Measurements from ENCODE around the gene MARS1.
"Not testable (repeated sequence)": the region's sequence is repeated elsewhere in the genome, so short reads cannot be mapped to it uniquely, and the experiment has no call there.

Gene MARS1

DNA sequence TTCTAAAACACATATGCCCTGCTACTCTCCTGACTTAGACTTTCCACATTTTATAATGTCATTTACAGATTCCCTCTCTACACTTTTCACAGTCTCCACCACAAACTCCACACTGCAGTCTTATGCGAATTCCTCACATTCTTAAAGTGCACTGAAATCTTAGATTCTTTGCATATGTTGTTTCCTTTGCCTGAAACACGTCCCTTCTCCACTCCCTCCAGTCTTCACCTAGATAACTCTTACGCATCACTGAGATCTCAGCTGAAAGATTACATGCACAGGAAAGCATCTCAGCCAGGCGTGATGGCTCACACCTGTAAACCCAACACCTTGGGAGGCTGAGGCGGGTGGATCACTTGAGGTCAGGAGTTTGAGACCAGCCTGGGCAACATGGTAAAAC is 4.4 kb upstream of the MARS1 start:
- ATAC-seq (replicated peaks) (no peak), DNase-seq (no peak)
- peaks cover 5 to 20% of the 10 kb centered on the region in 2 donors for H3K36me3 Mint-ChIP-seq
- H3K4me1 Mint-ChIP-seq: peaks cover 38 to 50% of the 10 kb centered on the region in 2 donors
- peak overlapping the region; percentile 1 for H3K27ac Mint-ChIP-seq
- H3K9me3 Mint-ChIP-seq: no peaks in the 10 kb centered on the region
- no peak overlapping the region for H3K4me3 Mint-ChIP-seq
- no peaks in the 10 kb centered on the region for H3K27me3 Mint-ChIP-seq

DNA sequence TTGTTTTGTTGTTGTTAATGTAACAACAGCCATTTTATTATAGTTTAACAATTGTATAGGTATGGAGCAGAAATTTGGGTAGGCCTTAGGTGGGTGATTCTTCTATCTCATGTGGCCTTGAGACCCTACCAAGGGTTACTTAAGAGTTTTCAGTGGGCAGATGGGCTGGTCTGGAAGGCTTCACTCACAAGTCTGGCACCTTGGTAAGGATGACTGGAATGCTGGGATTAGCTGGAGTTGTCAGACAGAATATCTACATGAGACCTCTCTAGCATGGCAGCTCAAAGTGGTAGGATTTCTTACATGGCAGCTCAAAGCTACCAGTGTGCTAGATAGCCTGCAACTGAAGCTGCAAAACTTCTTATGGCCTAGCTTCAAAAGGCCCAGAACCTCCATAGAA is 2.2 kb upstream of the MARS1 start:
- Mint-ChIP-seq H3K9me3 (no peaks in the 10 kb centered on the region), H3K4me1 (peaks cover 26 to 39% of the 10 kb centered on the region in 2 donors), H3K36me3 (peaks cover 16 to 36% of the 10 kb centered on the region in 2 donors), H3K27me3 (no peaks in the 10 kb centered on the region), H3K27ac (no peak overlapping the region), H3K4me3 (no peak overlapping the region)
- ATAC-seq (replicated peaks) (no peak), DNase-seq (no peak)

GRCh38 chr12:57487055-57487596 is 742 bp upstream of the MARS1 start:
- H3K27me3 Mint-ChIP-seq: no peaks in the 10 kb centered on the region
- peak overlapping the region; percentile 42 for H3K27ac Mint-ChIP-seq
- H3K36me3 Mint-ChIP-seq: peaks cover 26 to 38% of the 10 kb centered on the region in 2 donors
- no peaks in the 10 kb centered on the region for H3K9me3 Mint-ChIP-seq
- peaks cover 18 to 33% of the 10 kb centered on the region in 2 donors for H3K4me1 Mint-ChIP-seq
- ATAC-seq (replicated peaks) (no peak), DNase-seq (no peak)
- peak overlapping the region; percentile 96 to 98 for H3K4me3 Mint-ChIP-seq

GRCh38 chr12:57488402-57489156 is 711 bp downstream of the MARS1 start:
- peaks cover 16 to 26% of the 10 kb centered on the region in 2 donors for H3K4me1 Mint-ChIP-seq
- DNase-seq (no peak), ATAC-seq (replicated peaks) (no peak)
- H3K4me3 Mint-ChIP-seq: peak overlapping the region; percentile 96 to 98
- peak overlapping the region; percentile 95 for H3K27ac Mint-ChIP-seq
- no peaks in the 10 kb centered on the region for H3K9me3 Mint-ChIP-seq
- no peaks in the 10 kb centered on the region for H3K27me3 Mint-ChIP-seq
- H3K36me3 Mint-ChIP-seq: peaks cover 32 to 46% of the 10 kb centered on the region in 2 donors

DNA sequence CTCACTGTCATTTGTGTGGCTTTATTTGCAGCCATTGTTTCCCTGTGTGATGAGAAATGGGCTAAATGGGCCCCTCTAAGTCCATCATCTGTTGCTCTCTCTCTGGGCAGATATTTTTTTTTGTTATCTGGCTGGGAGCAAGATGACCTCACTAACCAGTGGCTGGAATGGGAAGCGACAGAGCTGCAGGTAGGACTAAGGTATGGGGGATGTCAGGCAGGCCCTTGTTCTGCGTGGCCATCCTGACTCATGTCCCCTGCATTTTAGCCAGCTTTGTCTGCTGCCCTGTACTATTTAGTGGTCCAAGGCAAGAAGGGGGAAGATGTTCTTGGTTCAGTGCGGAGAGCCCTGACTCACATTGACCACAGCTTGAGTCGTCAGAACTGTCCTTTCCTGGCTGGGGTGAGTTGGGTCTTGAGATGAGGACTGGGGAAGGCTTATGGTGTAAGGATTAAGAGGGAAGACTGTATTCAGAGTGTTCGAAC is 1.3 kb downstream of the MARS1 start:
- ATAC-seq (replicated peaks) (no peak), DNase-seq (no peak)
- H3K27me3 Mint-ChIP-seq: no peaks in the 10 kb centered on the region
- H3K36me3 Mint-ChIP-seq: peaks cover 35 to 46% of the 10 kb centered on the region in 2 donors
- H3K4me1 Mint-ChIP-seq: peaks cover 15 to 25% of the 10 kb centered on the region in 2 donors
- peak overlapping the region; percentile 95 for H3K27ac Mint-ChIP-seq
- H3K9me3 Mint-ChIP-seq: no peaks in the 10 kb centered on the region
- H3K4me3 Mint-ChIP-seq: peak overlapping the region; percentile 96 to 98

GRCh38 chr12:57490126-57490525 is 2.3 kb downstream of the MARS1 start:
- Mint-ChIP-seq H3K4me1 (peaks cover 15 to 25% of the 10 kb centered on the region in 2 donors), H3K9me3 (no peaks in the 10 kb centered on the region), H3K36me3 (peaks cover 37 to 46% of the 10 kb centered on the region in 2 donors), H3K4me3 (no peak overlapping the region), H3K27ac (no peak overlapping the region), H3K27me3 (no peaks in the 10 kb centered on the region)
- DNase-seq: no peak
- no peak for ATAC-seq (replicated peaks)

DNA sequence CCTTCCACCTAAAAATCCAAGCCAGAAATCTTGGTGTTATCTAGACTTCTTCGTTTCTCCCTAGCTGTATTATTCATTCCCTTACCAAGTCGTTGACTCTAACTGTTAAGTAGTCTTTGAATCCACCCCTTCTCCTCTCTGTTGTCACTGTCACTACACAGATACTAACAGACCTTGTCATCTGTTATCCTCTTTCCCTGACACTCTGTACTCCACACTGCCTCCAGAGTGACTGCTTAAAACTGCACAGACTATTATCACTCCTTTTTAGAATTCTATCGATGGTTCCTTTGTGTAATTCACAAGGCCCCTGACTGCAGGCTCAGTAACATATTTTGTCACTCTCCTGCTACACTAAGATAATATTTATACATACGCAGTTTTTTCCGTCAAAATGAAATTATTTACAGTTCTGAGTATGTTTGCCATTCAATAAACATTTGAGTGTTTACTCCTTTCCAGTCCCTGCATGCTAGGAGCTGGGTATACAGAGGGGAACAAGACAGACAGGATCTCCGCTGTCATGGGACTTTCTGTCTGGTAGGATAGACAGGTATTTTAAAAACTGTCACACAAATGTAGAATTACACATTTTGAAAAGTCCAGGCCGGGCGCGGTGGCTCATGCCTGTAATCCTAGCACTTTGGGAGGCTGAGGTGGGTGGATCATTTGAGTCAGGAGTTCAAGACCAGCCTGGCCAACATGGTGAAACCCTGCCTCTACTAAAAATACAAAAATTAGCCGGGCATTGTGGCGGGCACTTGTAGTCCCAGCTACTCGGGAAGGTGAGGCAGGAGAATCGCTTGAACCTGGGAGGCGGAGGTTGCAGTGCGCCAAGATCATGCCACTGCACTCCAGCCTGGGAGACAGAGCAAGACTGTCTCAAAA is 3.8 kb downstream of the MARS1 start:
- H3K36me3 Mint-ChIP-seq: peaks cover 43 to 51% of the 10 kb centered on the region in 2 donors
- no peak overlapping the region for H3K4me3 Mint-ChIP-seq
- peaks cover 15 to 25% of the 10 kb centered on the region in 2 donors for H3K4me1 Mint-ChIP-seq
- ATAC-seq (replicated peaks) (no peak), DNase-seq (no peak)
- no peaks in the 10 kb centered on the region for H3K27me3 Mint-ChIP-seq
- H3K27ac Mint-ChIP-seq: peak overlapping the region; percentile 39
- H3K9me3 Mint-ChIP-seq: no peaks in the 10 kb centered on the region

GRCh38 chr12:57495051-57495701 is 7.3 kb downstream of the MARS1 start:
- H3K27ac Mint-ChIP-seq; DNase-seq; H3K4me3 Mint-ChIP-seq; ATAC-seq (replicated peaks); H3K27me3 Mint-ChIP-seq; H3K9me3 Mint-ChIP-seq: not testable (repeated sequence)
- peaks cover 50 to 52% of the 10 kb centered on the region in 2 donors for H3K36me3 Mint-ChIP-seq
- H3K4me1 Mint-ChIP-seq: peaks cover 8 to 15% of the 10 kb centered on the region in 2 donors

DNA sequence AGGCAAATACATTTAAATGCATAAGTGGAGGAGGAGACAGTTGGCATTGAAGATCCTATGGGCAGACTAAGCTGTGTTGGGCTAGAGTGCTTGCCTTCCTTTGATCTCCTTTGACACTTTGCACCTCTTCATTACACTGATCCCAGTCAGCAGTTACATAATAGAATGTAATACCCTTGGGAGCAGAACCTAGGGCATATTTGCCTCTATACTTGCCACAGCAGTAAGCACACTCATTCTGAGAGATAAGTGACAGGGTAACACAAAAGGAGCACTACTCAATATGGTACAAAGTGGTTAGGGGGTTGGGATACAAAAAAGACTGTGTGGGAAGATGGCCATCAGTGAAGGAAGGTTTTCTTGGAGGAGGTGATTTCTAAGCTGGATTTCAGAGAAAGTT is 9.0 kb downstream of the MARS1 start:
- no peak for ATAC-seq (replicated peaks)
- Mint-ChIP-seq H3K36me3 (peaks cover 53 to 56% of the 10 kb centered on the region in 2 donors), H3K27me3 (no peaks in the 10 kb centered on the region), H3K4me3 (no peak overlapping the region), H3K4me1 (peaks cover 6 to 9% of the 10 kb centered on the region in 2 donors), H3K27ac (peak overlapping the region; percentile 28), H3K9me3 (peaks cover 0 to 2% of the 10 kb centered on the region in 2 donors)
- no peak for DNase-seq

GRCh38 chr12:57497223-57498131 is 9.6 kb downstream of the MARS1 start:
- DNase-seq: no peak
- Mint-ChIP-seq H3K4me3 (no peak overlapping the region), H3K36me3 (peaks cover 56 to 57% of the 10 kb centered on the region in 2 donors), H3K4me1 (peaks cover 9 to 10% of the 10 kb centered on the region in 2 donors), H3K27me3 (no peaks in the 10 kb centered on the region), H3K9me3 (peaks cover 0 to 2% of the 10 kb centered on the region in 2 donors), H3K27ac (no peak overlapping the region)
- ATAC-seq (replicated peaks): no peak

DNA sequence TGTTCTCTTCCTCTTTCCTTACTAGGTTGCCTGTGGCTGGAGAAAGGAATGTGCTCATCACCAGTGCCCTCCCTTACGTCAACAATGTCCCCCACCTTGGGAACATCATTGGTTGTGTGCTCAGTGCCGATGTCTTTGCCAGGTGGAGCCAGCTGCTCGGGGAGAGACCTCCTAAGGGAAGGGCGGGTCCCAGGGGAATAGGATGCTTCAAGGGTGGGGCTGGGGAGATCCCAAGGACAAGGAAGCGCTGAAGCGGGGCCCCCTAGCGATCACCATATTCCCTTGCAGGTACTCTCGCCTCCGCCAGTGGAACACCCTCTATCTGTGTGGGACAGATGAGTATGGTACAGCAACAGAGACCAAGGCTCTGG is 10.2 kb downstream of the MARS1 start:
- H3K9me3 Mint-ChIP-seq: peaks cover 0 to 2% of the 10 kb centered on the region in 2 donors
- no peak for ATAC-seq (replicated peaks)
- H3K36me3 Mint-ChIP-seq: peaks cover 54 to 55% of the 10 kb centered on the region in 2 donors
- no peak overlapping the region for H3K4me3 Mint-ChIP-seq
- H3K4me1 Mint-ChIP-seq: peaks cover 7 to 9% of the 10 kb centered on the region in 2 donors
- H3K27ac Mint-ChIP-seq: no peak overlapping the region
- DNase-seq: no peak
- H3K27me3 Mint-ChIP-seq: no peaks in the 10 kb centered on the region

GRCh38 chr12:57498571-57498970 is 10.7 kb downstream of the MARS1 start:
- H3K9me3 Mint-ChIP-seq: peaks cover 0 to 2% of the 10 kb centered on the region in 2 donors
- no peaks in the 10 kb centered on the region for H3K27me3 Mint-ChIP-seq
- no peak for DNase-seq
- H3K27ac Mint-ChIP-seq: no peak overlapping the region
- peaks cover 57 to 59% of the 10 kb centered on the region in 2 donors for H3K36me3 Mint-ChIP-seq
- H3K4me1 Mint-ChIP-seq: peaks cover 7 to 9% of the 10 kb centered on the region in 2 donors
- no peak for ATAC-seq (replicated peaks)
- H3K4me3 Mint-ChIP-seq: no peak overlapping the region

GRCh38 chr12:57500213-57500612 is 12.3 kb downstream of the MARS1 start:
- peaks cover 59 to 63% of the 10 kb centered on the region in 2 donors for H3K36me3 Mint-ChIP-seq
- no peak for DNase-seq

More at GRCh38 chr12:57500213-57500612, 12.3 kb downstream of the MARS1 start:
- no peak overlapping the region for H3K27ac Mint-ChIP-seq
- peaks cover 7 to 9% of the 10 kb centered on the region in 2 donors for H3K4me1 Mint-ChIP-seq
- no peak overlapping the region for H3K4me3 Mint-ChIP-seq
- H3K9me3 Mint-ChIP-seq: peaks cover 0 to 2% of the 10 kb centered on the region in 2 donors
- no peaks in the 10 kb centered on the region for H3K27me3 Mint-ChIP-seq
- ATAC-seq (replicated peaks): no peak
